ENCODE measurements around the gene CREB3L2. TPM values are rescaled to one million over a fixed set of nuclear protein-coding genes. Genes with fewer than 3 reads are reported as not detected.

Gene CREB3L2
- total and polyA plus RNA-seq, 2 of the 13 experiments (the other 11 are each of a cell fraction or from before 2014, with no cell fraction given) = 22.1 to 41.1 TPM

DNA sequence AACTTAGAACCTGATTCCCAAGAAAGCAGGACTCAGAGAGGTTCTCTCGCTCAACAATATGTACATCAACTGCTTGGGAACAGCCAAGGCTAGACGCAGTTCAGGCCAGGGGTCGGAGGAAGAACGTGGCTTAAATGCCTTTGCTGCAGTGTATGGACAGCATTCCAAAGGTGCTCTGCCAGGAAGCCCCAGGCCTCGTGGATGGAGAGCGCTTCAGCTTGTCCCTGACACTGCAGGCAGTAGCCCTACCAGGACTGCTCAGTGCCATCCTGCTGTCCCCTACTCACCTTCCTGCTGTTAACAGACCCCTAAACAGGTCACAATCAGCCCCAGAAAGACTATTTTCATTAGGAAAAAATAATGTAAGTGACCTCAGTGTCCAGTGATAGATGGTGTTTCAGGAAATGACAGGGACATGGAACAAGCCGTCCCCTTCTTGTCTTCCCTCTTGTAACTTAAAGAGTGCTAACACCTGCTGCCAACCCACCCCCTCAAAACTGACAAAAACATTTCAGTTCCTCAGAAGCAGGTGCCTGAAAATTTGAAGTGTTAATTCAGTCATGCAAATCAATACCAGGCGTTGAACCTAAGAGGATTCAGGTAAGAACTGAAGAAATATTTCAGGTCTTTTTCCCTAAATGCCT is 16.5 kb downstream of the CREB3L2 start (continued):
- TF ChIP-seq, protein P1, sequence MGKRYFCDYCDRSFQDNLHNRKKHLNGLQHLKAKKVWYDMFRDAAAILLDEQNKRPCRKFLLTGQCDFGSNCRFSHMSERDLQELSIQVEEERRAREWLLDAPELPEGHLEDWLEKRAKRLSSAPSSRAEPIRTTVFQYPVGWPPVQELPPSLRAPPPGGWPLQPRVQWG (CRISPR knock-in tag; IDR thresholded peaks at IDR 0.05; ENCODE audit: borderline replicate concordance, low read depth) = no peak
- TF ChIP-seq SALL1 (CRISPR knock-in tag; IDR thresholded peaks at IDR 0.05) (peak; percentile 44; the same call in 1 of the 2 replicates), GFI1 (CRISPR knock-in tag; IDR thresholded peaks at IDR 0.05; ENCODE audit: borderline replicate concordance) (no peak), FOXJ3 (CRISPR knock-in tag; IDR thresholded peaks at IDR 0.05; ENCODE audit: borderline replicate concordance) (no peak), TMF1 (CRISPR knock-in tag; IDR thresholded peaks at IDR 0.05; ENCODE audit: low read depth) (no peak), JUNB (CRISPR knock-in tag; IDR thresholded peaks at IDR 0.05; ENCODE audit: borderline replicate concordance) (no peak), ZNF556 (CRISPR knock-in tag; IDR thresholded peaks at IDR 0.05; ENCODE audit: borderline replicate concordance) (no peak), SIX4 (CRISPR knock-in tag; IDR thresholded peaks at IDR 0.05) (no peak), RAD51 (IDR thresholded peaks at IDR 0.05; ENCODE audit: borderline replicate concordance) (no peak), HDAC2 (CRISPR knock-in tag; IDR thresholded peaks at IDR 0.05) (peak; percentile 46; the same call in 1 of the 2 replicates), ARHGAP35 (CRISPR knock-in tag; IDR thresholded peaks at IDR 0.05; ENCODE audit: borderline replicate concordance) (no peak), ZNF782 (CRISPR knock-in tag; IDR thresholded peaks at IDR 0.05; ENCODE audit: borderline replicate concordance) (no peak), ZNF496 (CRISPR knock-in tag; IDR thresholded peaks at IDR 0.05; ENCODE audit: insufficient replicate concordance) (no peak), SIN3B (IDR thresholded peaks at IDR 0.05; ENCODE audit: low read length) (no peak), SNAPC2 (CRISPR knock-in tag; IDR thresholded peaks at IDR 0.05) (no peak), ARNT (IDR thresholded peaks at IDR 0.05) (no peak), TCF7L2 (IDR thresholded peaks at IDR 0.05; ENCODE audit: low read depth, low read length) (no peak), ATF1 (CRISPR knock-in tag; IDR thresholded peaks at IDR 0.05) (no peak), MYNN (CRISPR knock-in tag; IDR thresholded peaks at IDR 0.05; ENCODE audit: low read depth) (no peak), ZNF430 (CRISPR knock-in tag; IDR thresholded peaks at IDR 0.05) (no peak), RARG (CRISPR knock-in tag; IDR thresholded peaks at IDR 0.05; ENCODE audit: low read depth) (no peak), ZNF777 (CRISPR knock-in tag; IDR thresholded peaks at IDR 0.05) (no peak), KMT2A (CRISPR knock-in tag; IDR thresholded peaks at IDR 0.05) (no peak), PCBP2 (optimal IDR thresholded peaks at IDR 0.05; ENCODE audit: low read depth, low read length, poor library complexity, severe bottlenecking) (no peak), MED1 (CRISPR knock-in tag; IDR thresholded peaks at IDR 0.05) (peak; percentile 18; the same call in 1 of the 2 replicates), SMAD9 (CRISPR knock-in tag; IDR thresholded peaks at IDR 0.05) (no peak), MYC (CRISPR knock-in tag; IDR thresholded peaks at IDR 0.05; ENCODE audit: borderline replicate concordance) (peak; percentile 53; the same call in 1 of the 2 replicates), ZNF446 (CRISPR knock-in tag; IDR thresholded peaks at IDR 0.05) (no peak), CBX5 (CRISPR knock-in tag; IDR thresholded peaks at IDR 0.05; ENCODE audit: borderline replicate concordance) (no peak), ZNF468 (CRISPR knock-in tag; IDR thresholded peaks at IDR 0.05) (no peak), ZNF546 (CRISPR knock-in tag; conservative IDR thresholded peaks at IDR 0.05) (no peak)
- TF ChIP-seq, protein P2, sequence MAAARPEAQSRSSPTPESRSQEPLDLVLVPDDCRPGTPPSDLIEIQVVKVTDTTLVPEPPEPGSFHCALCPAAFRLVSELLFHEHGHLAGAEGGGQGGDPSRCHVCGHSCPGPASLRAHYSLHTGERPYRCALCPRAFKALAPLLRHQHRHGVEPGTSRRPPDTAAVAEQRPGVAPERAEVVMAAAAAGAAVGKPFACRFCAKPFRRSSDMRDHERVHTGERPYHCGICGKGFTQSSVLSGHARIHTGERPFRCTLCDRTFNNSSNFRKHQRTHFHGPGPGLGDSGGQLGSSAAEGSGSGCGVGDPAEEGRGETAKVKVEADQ (CRISPR knock-in tag; IDR thresholded peaks at IDR 0.05; ENCODE audit: borderline replicate concordance) = no peak
- TF ChIP-seq, protein P3, sequence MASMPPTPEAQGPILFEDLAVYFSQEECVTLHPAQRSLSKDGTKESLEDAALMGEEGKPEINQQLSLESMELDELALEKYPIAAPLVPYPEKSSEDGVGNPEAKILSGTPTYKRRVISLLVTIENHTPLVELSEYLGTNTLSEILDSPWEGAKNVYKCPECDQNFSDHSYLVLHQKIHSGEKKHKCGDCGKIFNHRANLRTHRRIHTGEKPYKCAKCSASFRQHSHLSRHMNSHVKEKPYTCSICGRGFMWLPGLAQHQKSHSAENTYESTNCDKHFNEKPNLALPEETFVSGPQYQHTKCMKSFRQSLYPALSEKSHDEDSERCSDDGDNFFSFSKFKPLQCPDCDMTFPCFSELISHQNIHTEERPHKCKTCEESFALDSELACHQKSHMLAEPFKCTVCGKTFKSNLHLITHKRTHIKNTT (CRISPR knock-in tag; IDR thresholded peaks at IDR 0.05) = no peak
